H9 (cell line): Measurements from ENCODE around the gene NKD2. TPM values are rescaled to one million over a fixed set of nuclear protein-coding genes. Genes with fewer than 3 reads are reported as not detected.
A peak's percentile ranks its signal among the peaks of the same experiment; 100 is the strongest.

Experiments
- DNase-seq: peaks from one replicate; pipeline ENCODE4 v3.0.0-alpha.2; 2017
- H2AFZ ChIP-seq: one replicate; pipeline ENCODE4 v1.6.1; 2013; ENCODE audit warnings: mild to moderate bottlenecking, low read length, control low read depth, moderate library complexity
- H2AK5ac ChIP-seq: 2 replicates; pipeline ENCODE4 v1.6.1; 2013; ENCODE audit warnings: low read length, control low read depth, mixed read lengths; ENCODE audit not compliant: insufficient read length
- H2BK120ac ChIP-seq: one replicate; pipeline ENCODE4 v1.6.1; 2013; ENCODE audit warnings: low read depth, mild to moderate bottlenecking, low read length, control low read depth, inconsistent platforms; ENCODE audit not compliant: poor library complexity, severe bottlenecking
- H2BK12ac ChIP-seq: 2 replicates; pipeline ENCODE4 v1.6.1; 2013; ENCODE audit warnings: low read length, control low read depth, mixed read lengths, low read depth; ENCODE audit not compliant: insufficient read length
- H2BK15ac ChIP-seq: 2 replicates; pipeline ENCODE4 v1.6.1; 2013; ENCODE audit warnings: low read depth, low read length, control low read depth
- H2BK20ac ChIP-seq: one replicate; pipeline ENCODE4 v1.6.1; 2013; ENCODE audit warnings: low read depth, mild to moderate bottlenecking, low read length, control low read depth, inconsistent platforms; ENCODE audit not compliant: poor library complexity, severe bottlenecking
- H2BK5ac ChIP-seq: 2 replicates; pipeline ENCODE4 v1.6.1; 2013; ENCODE audit warnings: low read length, control low read depth, mixed read lengths; ENCODE audit not compliant: insufficient read length
- H3K14ac ChIP-seq: 2 replicates; pipeline ENCODE4 v1.6.1; 2013; ENCODE audit warnings: low read length, control low read depth; ENCODE audit not compliant: insufficient read depth
- H3K18ac ChIP-seq: 2 replicates; pipeline ENCODE4 v1.6.1; 2013; ENCODE audit warnings: low read depth, mild to moderate bottlenecking, mixed read lengths, low read length, control low read depth; ENCODE audit not compliant: insufficient read length
- H3K23ac ChIP-seq: 2 replicates; pipeline ENCODE4 v1.6.1; 2013; ENCODE audit warnings: low read length, control low read depth, mixed read lengths, low read depth; ENCODE audit not compliant: insufficient read length
- H3K23me2 ChIP-seq: 2 replicates; pipeline ENCODE4 v1.6.1; 2013; ENCODE audit warnings: low read depth, mild to moderate bottlenecking, mixed read lengths, low read length, control low read depth; ENCODE audit not compliant: insufficient read length, poor library complexity, severe bottlenecking
- H3K27ac ChIP-seq: 2 replicates; pipeline ENCODE4 v1.5.1; 2013; ENCODE audit warnings: low read length, control low read depth, mixed read lengths, low read depth; ENCODE audit not compliant: insufficient read length
- H3K27me3 ChIP-seq: 2 replicates; pipeline ENCODE4 v1.6.1; 2013; ENCODE audit warnings: low read length, control low read depth, inconsistent platforms; ENCODE audit not compliant: insufficient read depth
- H3K4ac ChIP-seq: 2 replicates; pipeline ENCODE4 v1.6.1; 2013; ENCODE audit warnings: low read depth, mild to moderate bottlenecking, control low read depth, inconsistent platforms, low read length, moderate library complexity
- H3K4me1 ChIP-seq: 2 replicates; pipeline ENCODE4 v1.6.1; 2013; ENCODE audit warnings: low read length, control low read depth, inconsistent platforms; ENCODE audit not compliant: insufficient read depth
- H3K4me2 ChIP-seq: 2 replicates; pipeline ENCODE4 v1.6.1; 2013; ENCODE audit warnings: low read length, control low read depth, mixed read lengths; ENCODE audit not compliant: insufficient read length, insufficient read depth
- H3K56ac ChIP-seq: 2 replicates; pipeline ENCODE4 v1.6.1; 2013; ENCODE audit warnings: low read depth, mild to moderate bottlenecking, mixed read lengths, low read length, control low read depth; ENCODE audit not compliant: insufficient read length
- H3K79me1 ChIP-seq: 2 replicates; pipeline ENCODE4 v1.6.1; 2013; ENCODE audit warnings: low read depth, mild to moderate bottlenecking, moderate library complexity, low read length, control low read depth, inconsistent platforms; ENCODE audit not compliant: insufficient read depth, poor library complexity, severe bottlenecking
- H3K79me2 ChIP-seq: 2 replicates; pipeline ENCODE4 v1.6.1; 2013; ENCODE audit warnings: low read length, control low read depth, inconsistent platforms; ENCODE audit not compliant: insufficient read depth
- H3K9ac ChIP-seq: 2 replicates; pipeline ENCODE4 v1.6.1; 2013; ENCODE audit warnings: low read length, control low read depth, mixed read lengths; ENCODE audit not compliant: insufficient read length; ENCODE audit errors: extremely low read depth
- H3K9me3 ChIP-seq: one replicate; pipeline ENCODE4 v1.6.1; 2013; ENCODE audit warnings: low read depth, low read length, inconsistent platforms; ENCODE audit not compliant: control insufficient read depth
- H3T11ph ChIP-seq: one replicate; pipeline ENCODE4 v1.6.1; 2013; ENCODE audit warnings: mild to moderate bottlenecking, low read length, control low read depth, inconsistent platforms
- H4K20me1 ChIP-seq: one replicate; pipeline ENCODE4 v1.6.1; 2013; ENCODE audit not compliant: control insufficient read depth, insufficient read length, insufficient read depth
- H4K5ac ChIP-seq: 2 replicates; pipeline ENCODE4 v1.6.1; 2013; ENCODE audit warnings: low read depth, mild to moderate bottlenecking, mixed read lengths, low read length, control low read depth; ENCODE audit not compliant: insufficient read length
- H4K8ac ChIP-seq: replicated peaks from 2 replicates; pipeline ENCODE4 v1.6.1; 2013; ENCODE audit warnings: low read length, control low read depth, mixed read lengths, low read depth; ENCODE audit not compliant: insufficient read length
- H4K91ac ChIP-seq: 2 replicates; pipeline ENCODE4 v1.6.1; 2013; ENCODE audit warnings: low read depth, mild to moderate bottlenecking, moderate library complexity, mixed read lengths, low read length, control low read depth; ENCODE audit not compliant: insufficient read length
- H3K27ac Mint-ChIP-seq, 3 experiments: 2 replicates in 2 of 3; 3 replicates in 1 of 3; pipeline ENCODE4 v1.8.0; 2020 to 2021; ENCODE audit warnings: mixed read lengths in 3 of 3, mild to moderate bottlenecking in 1 of 3, moderate library complexity in 1 of 3
- H3K27me3 Mint-ChIP-seq: 2 replicates; pipeline ENCODE4 v1.8.0; 2021; ENCODE audit warnings: low read depth, mild to moderate bottlenecking, moderate library complexity, mixed read lengths
- H3K36me3 Mint-ChIP-seq, 3 experiments: 2 replicates in 2 of 3; 3 replicates in 1 of 3; pipeline ENCODE4 v1.8.0; 2020 to 2021; ENCODE audit warnings: low read depth in 3 of 3, mixed read lengths in 3 of 3; ENCODE audit not compliant: insufficient read depth in 1 of 3
- H3K4me1 Mint-ChIP-seq, 2 experiments: 2 replicates each; pipeline ENCODE4 v1.8.0; 2020; ENCODE audit warnings: mixed read lengths in 2 of 2
- H3K4me3 Mint-ChIP-seq, 2 experiments: 2 replicates in 1 of 2; 3 replicates in 1 of 2; pipeline ENCODE4 v1.8.0; 2020 to 2021; ENCODE audit warnings: mild to moderate bottlenecking in 2 of 2, mixed read lengths in 2 of 2, moderate library complexity in 1 of 2
- H3K9me3 Mint-ChIP-seq, 2 experiments: 2 replicates in 1 of 2; 3 replicates in 1 of 2; pipeline ENCODE4 v1.8.0; 2020; ENCODE audit warnings: mild to moderate bottlenecking in 2 of 2, mixed read lengths in 2 of 2, moderate library complexity in 1 of 2
- CTCF ChIP-seq: fragments of 200-600 bp; sonication (generic); conservative IDR thresholded peaks from 3 replicates; pipeline ENCODE4 v1.8.0; 2021; ENCODE audit warnings: antibody characterized with exemption, mild to moderate bottlenecking
- WGBS: extraction: QIAGEN DNeasy Blood & Tissue Kit; methylation state at CpG from one replicate; pipeline ENCODE4 v1.1.7; 2013; ENCODE audit warnings: missing lambda C conversion rate, low lambda C conversion rate, mixed read lengths; ENCODE audit not compliant: insufficient read length; ENCODE audit errors: extremely low coverage; 5-methylcytosine and 5-hydroxymethylcytosine counted together
- total RNA-seq: library from RNA; stranded (reverse); gene quantifications from 2 replicates; pipeline ENCODE4 v1.2.1, GENCODE V29; 2021

The NKD2 gene
- total RNA-seq, 1 experiment from 2014 or later, result 7.3 TPM

- Mint-ChIP-seq H3K27ac (peak overlapping the region in 1 of 3 experiments; percentile 71; a peak in 2 of 7 replicates), H3K4me1 (peaks cover 0 to 10% of the 10 kb centered on the region in 2 experiments; a peak in 1 of 4 replicates), H3K27me3 (no peaks in the 10 kb centered on the region), H3K36me3 (no peaks in the 10 kb centered on the region), H3K9me3 (no peaks in the 10 kb centered on the region), H3K4me3 (no peak overlapping the region)
- H2AK5ac ChIP-seq, result no peak overlapping the region
- H2BK5ac ChIP-seq, result no peak overlapping the region
- H3K27me3 ChIP-seq, result no peaks in the 10 kb centered on the region
- no peak overlapping the region for H3T11ph ChIP-seq
- no peaks in the 10 kb centered on the region for H3K4me1 ChIP-seq
- no peak overlapping the region for H3K27ac ChIP-seq
- no peak overlapping the region for H3K9ac ChIP-seq
- no peak overlapping the region for H3K23ac ChIP-seq
- WGBS, result no CpG with 5 or more reads among the region's 24 CpGs
- no peak overlapping the region for H3K56ac ChIP-seq
- no peak overlapping the region for H3K14ac ChIP-seq
- H2BK15ac ChIP-seq, result no peak overlapping the region
- no peak overlapping the region for H4K91ac ChIP-seq
- H2AFZ ChIP-seq, result no peak overlapping the region
- no peaks in the 10 kb centered on the region for H3K9me3 ChIP-seq
- H4K8ac ChIP-seq, result no peak overlapping the region
- DNase-seq, result no peak
- no peak overlapping the region for H2BK120ac ChIP-seq
- H4K5ac ChIP-seq, result no peak overlapping the region
- H4K20me1 ChIP-seq, result no peaks in the 10 kb centered on the region
- no peak for TF ChIP-seq CTCF
- no peak overlapping the region for H2BK12ac ChIP-seq
- no peaks in the 10 kb centered on the region for H3K79me1 ChIP-seq
- H3K18ac ChIP-seq, result no peak overlapping the region
- no peak overlapping the region for H3K4ac ChIP-seq
- H3K4me2 ChIP-seq, result no peak overlapping the region
- no peak overlapping the region for H2BK20ac ChIP-seq
- no peaks in the 10 kb centered on the region for H3K79me2 ChIP-seq
- H3K23me2 ChIP-seq, result no peaks in the 10 kb centered on the region
These were observed 20.8 kb downstream of the NKD2 start for GRCh38 chr5:1029282-1029944.
